ENCODE results near the gene ZNF789. TPM values are rescaled to one million over a fixed set of nuclear protein-coding genes. Genes with fewer than 3 reads are reported as not detected.
"Not testable (repeated sequence)": the region's sequence is repeated elsewhere in the genome, so short reads cannot be mapped to it uniquely, and the experiment has no call there.

ZNF789 gene
- total and polyA plus RNA-seq, 2 of the 4 experiments (the other 2 are of a cell fraction) = 4.8 to 8.9 TPM

GRCh38 chr7:99500637-99501009 is 27.9 kb downstream of the ZNF789 start (continued):
- TF ChIP-seq MXI1 (IDR thresholded peaks at IDR 0.05; ENCODE audit: borderline replicate concordance, low read depth, low read length) (no peak), USF2 (IDR thresholded peaks at IDR 0.05; ENCODE audit: low read depth, low read length) (no peak), MAZ (IDR thresholded peaks at IDR 0.05; ENCODE audit: borderline replicate concordance, low read depth, low read length) (no peak), RAD21 (IDR thresholded peaks at IDR 0.05; ENCODE audit: low read length) (no peak), BHLHE40 (IDR thresholded peaks at IDR 0.05; ENCODE audit: low read depth, low read length) (no peak), FOS (IDR thresholded peaks at IDR 0.05; ENCODE audit: low read depth, low read length) (no peak)

GRCh38 chr7:99501236-99501635 is 28.5 kb downstream of the ZNF789 start:
- not testable (repeated sequence) for BruUV-seq (replicated peaks)
- CTCF ChIA-PET = interaction anchor here (0.6 to 0.7 kb wide), 2 partner anchors 22 to 181 kb away, joined by 3 read pairs; no protein-coding TSS in a partner anchor

More at GRCh38 chr7:99501236-99501635, 28.5 kb downstream of the ZNF789 start:
- 100% methylated on average over 3 of the region's 12 CpGs; no CpG with 5 or more reads in 1 of the 2 experiments for WGBS, 2 experiments (ENCODE audit: extremely low coverage in 2 of 2, insufficient read length in 1 of 2)
- H3K18ac ChIP-seq (ENCODE audit: low read depth, low read length); H3K9me1 ChIP-seq (ENCODE audit: insufficient read depth, low read length); H4K5ac ChIP-seq (ENCODE audit: low read depth, low read length); H3K4me1 ChIP-seq (ENCODE audit: control insufficient read depth, insufficient read depth, low read length); H3K9ac ChIP-seq (ENCODE audit: low read depth, low read length); intact Hi-C loops (cut with micrococcal nuclease); H3K14ac ChIP-seq (replicated peaks; ENCODE audit: low read depth, low read length); H3K27me3 ChIP-seq (ENCODE audit: control insufficient read depth, insufficient read depth, low read length); H2BK5ac ChIP-seq (ENCODE audit: low read depth, low read length, poor library complexity, severe bottlenecking); H2BK120ac ChIP-seq (ENCODE audit: low read depth, low read length); DNase-seq; dilution Hi-C loops (cut with HindIII; ENCODE audit: low sequenced_read_pairs, unreplicated experiment); H2BK15ac ChIP-seq (ENCODE audit: low read depth, low read length); ATAC-seq (ENCODE audit: low read depth); H2AK5ac ChIP-seq (ENCODE audit: low read depth, low read length); H3K9me3 ChIP-seq (ENCODE audit: control insufficient read depth, insufficient read depth, low read length); H3K23ac ChIP-seq (ENCODE audit: low read depth, low read length); H3K4ac ChIP-seq (ENCODE audit: low read depth, low read length); H2AK9ac ChIP-seq (replicated peaks; ENCODE audit: low read depth, low read length, poor library complexity); POLR2A ChIA-PET (ENCODE audit: unreplicated experiment); H3K4me2 ChIP-seq (ENCODE audit: low read depth, low read length); H2BK20ac ChIP-seq (ENCODE audit: low read depth, low read length); H3K4me3 ChIP-seq (ENCODE audit: insufficient read depth, low read depth, low read length); H4K91ac ChIP-seq (ENCODE audit: insufficient read depth, low read depth, low read length); H3K36me3 ChIP-seq (ENCODE audit: control insufficient read depth, insufficient read depth, low read length); H3K27ac ChIP-seq (ENCODE audit: insufficient read depth, low read length); H2AFZ ChIP-seq (replicated peaks; ENCODE audit: low read length, poor library complexity); in situ Hi-C loops (cut with MboI; ENCODE audit: low sequenced_read_pairs); H3K56ac ChIP-seq (ENCODE audit: extremely low read depth, insufficient read depth, low read length): not testable (repeated sequence)
- H4K8ac ChIP-seq (ENCODE audit: low read depth in 2 of 2, low read length in 2 of 2) = peak overlapping the region in 1 of 2 experiments; percentile 13; a peak in 2 of 4 replicates
- peaks cover 11% of the 10 kb centered on the region; the same call in 1 of the 2 replicates for H4K20me1 ChIP-seq (ENCODE audit: insufficient read depth, low read length)
- H3K79me1 ChIP-seq (ENCODE audit: low read depth in 1 of 2, low read length in 2 of 2) = peaks cover 10 to 44% of the 10 kb centered on the region in 2 experiments
